Measurements from ENCODE around the gene SPATA6. TPM values are rescaled to one million over a fixed set of nuclear protein-coding genes. Genes with fewer than 3 reads are reported as not detected.
A peak's percentile ranks its signal among the peaks of the same experiment; 100 is the strongest.
"Not testable (repeated sequence)": the region's sequence is repeated elsewhere in the genome, so short reads cannot be mapped to it uniquely, and the experiment has no call there.

SPATA6 gene
- total RNA-seq, 1 experiment from 2014 or later = 0.30 TPM

DNA sequence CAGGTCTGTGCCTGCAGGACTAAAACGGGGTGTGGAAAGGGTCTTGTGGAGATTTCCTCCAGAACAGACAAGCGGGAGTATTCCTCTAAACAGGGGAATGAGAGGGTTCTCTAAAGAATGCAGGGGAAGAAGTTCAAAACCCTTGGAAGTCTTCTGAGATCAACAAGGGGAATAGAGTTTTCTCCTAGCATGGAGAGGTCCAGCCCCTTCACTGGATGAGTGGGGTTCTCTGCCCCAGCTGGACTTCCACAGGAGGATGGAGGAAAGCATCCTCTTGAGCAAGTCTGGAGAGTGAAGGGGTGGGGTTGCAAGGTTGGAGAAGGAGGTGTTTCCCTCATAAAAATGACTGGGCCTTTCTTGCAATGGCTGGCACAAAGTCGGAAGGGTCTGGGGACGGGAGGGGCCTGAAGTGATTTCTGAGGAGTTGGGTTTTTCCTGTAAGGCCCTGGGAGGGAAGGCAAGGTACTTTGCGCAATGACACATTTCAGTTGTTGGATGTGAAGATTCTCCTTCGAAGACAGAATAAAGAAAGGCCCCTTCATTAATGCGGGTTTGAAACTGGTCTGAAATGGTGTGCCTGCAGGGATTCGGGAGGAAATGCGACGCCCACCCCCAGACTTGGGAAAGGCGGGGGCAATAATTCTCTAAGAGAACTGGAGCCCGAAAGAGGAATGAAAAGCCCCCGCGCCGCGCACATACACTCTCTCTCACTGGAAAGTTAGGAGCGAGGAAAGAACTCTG, 884 bp downstream of the SPATA6 start:
- Histone ChIP-seq H3K27me3 (ENCODE audit: low read length) (no peaks in the 10 kb centered on the region), H3K4me1 (ENCODE audit: low read length) (peaks cover 11% of the 10 kb centered on the region; the same call in 1 of the 2 replicates), H3K9me2 (replicated peaks; ENCODE audit: insufficient read depth, low read length) (no peaks in the 10 kb centered on the region), H3K36me3 (ENCODE audit: insufficient read depth, low read length) (no peaks in the 10 kb centered on the region), H3K9ac (ENCODE audit: low read length) (no peak overlapping the region), H3K4me3 (ENCODE audit: low read length) (no peak overlapping the region), H3K4me2 (ENCODE audit: low read depth, low read length, poor library complexity, severe bottlenecking) (no peak overlapping the region), H2AFZ (ENCODE audit: low read length) (no peak overlapping the region), H3K27ac (ENCODE audit: low read length) (no peak overlapping the region), H3K9me3 (ENCODE audit: low read length) (no peaks in the 10 kb centered on the region), H4K20me1 (ENCODE audit: insufficient read depth, low read depth, low read length) (no peaks in the 10 kb centered on the region), H3K79me2 (ENCODE audit: low read length) (no peaks in the 10 kb centered on the region)
- DNase-seq = no peak

DNA sequence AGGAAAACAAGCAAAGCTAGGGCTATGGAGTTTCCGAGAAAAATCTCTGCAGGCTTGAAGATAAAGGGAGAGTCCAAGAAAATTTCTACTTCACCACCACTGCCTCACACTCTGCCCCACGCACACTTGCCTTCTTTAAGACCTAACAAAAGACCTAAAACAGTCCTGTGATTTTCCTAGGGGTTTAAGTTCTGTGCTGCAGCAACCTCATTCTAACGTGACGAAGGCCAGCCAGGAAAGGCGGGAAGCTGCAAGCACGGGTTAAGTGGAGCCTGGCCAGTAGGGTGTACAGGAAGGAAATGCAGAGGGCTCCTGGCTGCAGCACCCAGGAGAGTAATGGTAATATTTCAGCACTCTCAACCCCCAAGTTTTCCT, 1.5 kb downstream of the SPATA6 start:
- Histone ChIP-seq H2AFZ (ENCODE audit: low read length) (0 out of 2 replicates have a peak overlapping the region, but pooled peaks have one; percentile 41), H3K27me3 (ENCODE audit: low read length) (no peaks in the 10 kb centered on the region), H3K9me2 (replicated peaks; ENCODE audit: insufficient read depth, low read length) (no peaks in the 10 kb centered on the region), H3K4me1 (ENCODE audit: low read length) (peaks cover 11% of the 10 kb centered on the region; the same call in 1 of the 2 replicates), H3K9ac (ENCODE audit: low read length) (no peak overlapping the region), H3K4me3 (ENCODE audit: low read length) (no peak overlapping the region), H3K27ac (ENCODE audit: low read length) (no peak overlapping the region), H4K20me1 (ENCODE audit: insufficient read depth, low read depth, low read length) (no peaks in the 10 kb centered on the region), H3K9me3 (ENCODE audit: low read length) (no peaks in the 10 kb centered on the region), H3K4me2 (ENCODE audit: low read depth, low read length, poor library complexity, severe bottlenecking) (peak overlapping the region; percentile 3), H3K79me2 (ENCODE audit: low read length) (no peaks in the 10 kb centered on the region), H3K36me3 (ENCODE audit: insufficient read depth, low read length) (no peaks in the 10 kb centered on the region)
- DNase-seq = no peak

DNA sequence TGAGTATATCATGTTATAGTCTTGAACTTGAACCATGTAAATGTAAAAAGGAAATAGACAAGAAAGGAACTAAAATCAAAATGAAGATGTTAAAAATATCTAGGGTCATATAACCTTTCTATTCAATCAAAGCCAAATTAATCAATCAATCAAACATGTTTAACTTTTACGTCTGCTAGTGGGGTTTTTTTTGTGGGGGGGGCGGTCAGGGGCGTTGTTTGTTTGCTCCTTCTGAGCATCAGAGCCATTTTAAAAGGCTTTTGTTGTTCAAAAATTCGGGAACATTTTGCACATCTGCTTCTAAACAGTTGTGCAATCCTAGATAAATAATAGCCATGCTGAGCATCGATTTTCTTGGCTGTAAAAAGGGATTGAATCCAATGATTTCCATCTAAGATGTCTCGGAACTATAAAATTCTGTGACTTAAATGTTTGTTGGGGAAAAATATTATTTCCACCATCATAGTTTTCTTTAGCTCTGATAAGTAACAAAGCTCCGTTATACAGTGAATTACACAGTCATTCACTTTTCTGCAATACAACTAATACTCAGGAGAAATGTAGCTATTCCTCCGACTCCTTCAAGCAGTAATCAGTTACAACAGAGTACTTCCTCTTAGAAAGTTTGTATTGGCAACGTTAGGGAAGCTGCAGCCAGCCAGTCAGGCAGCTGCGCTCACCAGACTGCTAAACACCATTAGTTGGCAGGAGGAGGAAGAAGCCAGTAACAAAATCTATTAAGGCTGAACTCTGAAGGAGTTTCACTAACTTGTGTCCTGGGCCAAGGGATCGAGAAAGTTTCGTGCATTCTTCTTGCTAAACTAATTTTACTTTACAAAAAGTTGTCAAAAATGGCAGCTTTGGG, 2.2 kb downstream of the SPATA6 start:
- no peaks in the 10 kb centered on the region for H4K20me1 ChIP-seq (ENCODE audit: insufficient read depth, low read depth, low read length)
- H3K79me2 ChIP-seq (ENCODE audit: low read length) = no peaks in the 10 kb centered on the region
- no peaks in the 10 kb centered on the region for H3K36me3 ChIP-seq (ENCODE audit: insufficient read depth, low read length)
- H2AFZ ChIP-seq (ENCODE audit: low read length) = 0 out of 2 replicates have a peak overlapping the region, but pooled peaks have one; percentile 41
- peak; percentile 67 for DNase-seq
- no peaks in the 10 kb centered on the region for H3K9me3 ChIP-seq (ENCODE audit: low read length)
- H3K27ac ChIP-seq (ENCODE audit: low read length) = no peak overlapping the region
- no peak overlapping the region for H3K4me3 ChIP-seq (ENCODE audit: low read length)
- no peaks in the 10 kb centered on the region for H3K27me3 ChIP-seq (ENCODE audit: low read length)
- H3K4me2 ChIP-seq (ENCODE audit: low read depth, low read length, poor library complexity, severe bottlenecking) = peak overlapping the region; percentile 3
- H3K9ac ChIP-seq (ENCODE audit: low read length) = no peak overlapping the region
- H3K4me1 ChIP-seq (ENCODE audit: low read length) = peaks cover 11% of the 10 kb centered on the region; the same call in 1 of the 2 replicates
- H3K9me2 ChIP-seq (replicated peaks; ENCODE audit: insufficient read depth, low read length) = no peaks in the 10 kb centered on the region

DNA sequence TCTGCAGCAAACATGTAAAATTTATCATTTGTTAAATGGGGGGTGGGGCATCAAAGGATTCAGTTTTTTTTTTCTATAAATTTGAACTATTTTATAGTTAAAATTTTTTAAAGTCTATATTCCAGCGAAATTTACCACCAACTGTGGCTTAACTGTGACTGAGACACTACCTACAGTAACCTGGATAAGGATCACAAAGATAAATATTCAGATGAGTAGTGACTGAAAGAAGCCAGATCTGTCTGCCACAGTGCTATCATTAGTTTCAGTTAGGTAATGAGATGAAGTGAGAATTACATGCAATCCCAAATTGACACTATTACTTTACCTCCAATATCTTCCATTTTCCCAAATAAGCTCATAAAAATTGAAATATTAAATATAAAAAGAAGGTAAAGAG, 5.4 kb downstream of the SPATA6 start:
- H3K4me3 ChIP-seq (ENCODE audit: low read length) = no peak overlapping the region
- H4K20me1 ChIP-seq (ENCODE audit: insufficient read depth, low read depth, low read length) = no peaks in the 10 kb centered on the region
- H3K27me3 ChIP-seq (ENCODE audit: low read length) = no peaks in the 10 kb centered on the region
- no peaks in the 10 kb centered on the region for H3K9me2 ChIP-seq (replicated peaks; ENCODE audit: insufficient read depth, low read length)
- peaks cover 6% of the 10 kb centered on the region; the same call in 1 of the 2 replicates for H3K4me1 ChIP-seq (ENCODE audit: low read length)
- H3K36me3 ChIP-seq (ENCODE audit: insufficient read depth, low read length) = no peaks in the 10 kb centered on the region
- no peaks in the 10 kb centered on the region for H3K9me3 ChIP-seq (ENCODE audit: low read length)
- no peak overlapping the region for H3K9ac ChIP-seq (ENCODE audit: low read length)
- H3K79me2 ChIP-seq (ENCODE audit: low read length) = no peaks in the 10 kb centered on the region
- no peak overlapping the region for H2AFZ ChIP-seq (ENCODE audit: low read length)
- no peak overlapping the region for H3K27ac ChIP-seq (ENCODE audit: low read length)
- H3K4me2 ChIP-seq (ENCODE audit: low read depth, low read length, poor library complexity, severe bottlenecking) = no peak overlapping the region
- no peak for DNase-seq

DNA sequence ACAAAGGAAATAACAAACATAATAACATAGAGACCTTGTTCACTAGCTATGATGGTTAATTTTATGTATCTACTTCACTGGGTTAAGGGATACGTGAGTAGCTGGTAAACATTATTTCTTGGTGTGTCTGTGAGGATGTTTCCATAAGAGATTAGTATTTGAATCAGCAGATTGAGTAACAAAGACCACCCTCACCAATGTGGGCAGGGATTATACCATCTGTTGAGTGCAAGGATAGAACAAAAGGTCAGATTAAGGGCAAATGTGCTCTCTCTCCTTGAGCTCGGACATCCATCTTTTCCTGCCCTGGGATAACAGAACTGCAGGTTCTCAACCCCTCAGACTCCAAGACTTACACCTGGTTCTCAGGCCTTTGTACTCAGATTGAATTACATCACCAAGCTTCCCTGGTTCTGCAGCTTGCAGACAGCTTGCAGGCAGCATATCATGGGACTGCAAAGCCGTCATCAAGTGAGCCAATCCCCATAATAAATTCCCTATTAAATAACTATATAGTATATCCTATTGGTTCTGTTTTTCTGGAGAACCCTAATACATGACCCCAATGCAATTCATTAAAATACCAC, 9.2 kb downstream of the SPATA6 start:
- H3K27me3 ChIP-seq (ENCODE audit: low read length) = no peaks in the 10 kb centered on the region
- no peak overlapping the region for H3K4me2 ChIP-seq (ENCODE audit: low read depth, low read length, poor library complexity, severe bottlenecking)
- no peaks in the 10 kb centered on the region for H3K4me1 ChIP-seq (ENCODE audit: low read length)
- H3K27ac ChIP-seq (ENCODE audit: low read length) = no peak overlapping the region
- no peaks in the 10 kb centered on the region for H3K79me2 ChIP-seq (ENCODE audit: low read length)
- H3K9ac ChIP-seq (ENCODE audit: low read length) = no peak overlapping the region
- no peak for DNase-seq
- H4K20me1 ChIP-seq (ENCODE audit: insufficient read depth, low read depth, low read length) = no peaks in the 10 kb centered on the region
- H3K9me2 ChIP-seq (replicated peaks; ENCODE audit: insufficient read depth, low read length) = no peaks in the 10 kb centered on the region
- H3K9me3 ChIP-seq (ENCODE audit: low read length) = no peaks in the 10 kb centered on the region
- H2AFZ ChIP-seq (ENCODE audit: low read length) = no peak overlapping the region
- H3K36me3 ChIP-seq (ENCODE audit: insufficient read depth, low read length) = no peaks in the 10 kb centered on the region
- H3K4me3 ChIP-seq (ENCODE audit: low read length) = no peak overlapping the region

DNA sequence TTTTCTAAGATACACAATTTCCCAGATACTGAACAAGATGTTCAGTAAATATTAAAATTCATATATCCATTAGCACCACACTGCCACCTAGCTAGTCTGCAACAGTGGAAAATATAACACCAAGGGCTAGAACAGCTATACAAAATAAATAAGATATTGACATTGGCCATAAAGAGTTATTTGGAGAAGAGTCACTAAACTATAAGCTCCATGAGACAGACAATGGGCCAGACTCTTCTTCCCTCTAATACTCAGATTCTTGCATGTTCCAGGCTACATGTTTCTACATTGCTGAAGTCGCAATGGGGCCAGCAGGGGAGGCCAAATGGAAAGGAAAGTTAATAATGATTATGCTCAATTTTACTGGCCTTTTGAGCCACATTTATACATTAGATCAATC, 21.5 kb downstream of the SPATA6 start:
- H3K79me2 ChIP-seq (ENCODE audit: low read length) = no peaks in the 10 kb centered on the region
- H3K4me2 ChIP-seq (ENCODE audit: low read depth, low read length, poor library complexity, severe bottlenecking) = no peak overlapping the region
- H3K36me3 ChIP-seq (ENCODE audit: insufficient read depth, low read length) = no peaks in the 10 kb centered on the region
- no peaks in the 10 kb centered on the region for H4K20me1 ChIP-seq (ENCODE audit: insufficient read depth, low read depth, low read length)
- H3K27ac ChIP-seq (ENCODE audit: low read length) = no peak overlapping the region
- no peak overlapping the region for H3K9ac ChIP-seq (ENCODE audit: low read length)
- DNase-seq = no peak
- H3K9me2 ChIP-seq (replicated peaks; ENCODE audit: insufficient read depth, low read length) = no peaks in the 10 kb centered on the region
- no peaks in the 10 kb centered on the region for H3K27me3 ChIP-seq (ENCODE audit: low read length)
- H3K9me3 ChIP-seq (ENCODE audit: low read length) = no peaks in the 10 kb centered on the region
- H3K4me3 ChIP-seq (ENCODE audit: low read length) = no peak overlapping the region
- H3K4me1 ChIP-seq (ENCODE audit: low read length) = no peaks in the 10 kb centered on the region
- no peak overlapping the region for H2AFZ ChIP-seq (ENCODE audit: low read length)

DNA sequence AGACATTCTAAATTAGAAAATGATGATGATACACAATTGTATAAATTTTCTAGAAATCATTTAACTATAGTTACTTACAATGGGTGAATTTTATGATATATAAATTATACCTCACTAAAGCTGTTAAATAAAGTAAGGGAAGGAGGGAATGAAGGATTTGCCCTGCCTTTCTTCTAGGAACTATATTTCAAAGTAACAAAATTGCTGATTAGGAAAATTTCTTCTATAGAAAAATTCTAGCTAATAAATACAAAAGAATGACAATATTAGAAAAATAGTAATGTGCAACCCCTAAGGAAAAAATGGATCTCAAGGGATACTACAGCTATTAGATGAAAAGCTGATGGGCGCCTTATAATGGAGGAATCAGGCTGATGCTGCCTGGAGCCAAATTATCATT, 23.1 kb downstream of the SPATA6 start:
- no peaks in the 10 kb centered on the region for H3K4me1 ChIP-seq (ENCODE audit: low read length)
- no peak overlapping the region for H2AFZ ChIP-seq (ENCODE audit: low read length)
- DNase-seq = no peak
- no peaks in the 10 kb centered on the region for H4K20me1 ChIP-seq (ENCODE audit: insufficient read depth, low read depth, low read length)
- no peaks in the 10 kb centered on the region for H3K36me3 ChIP-seq (ENCODE audit: insufficient read depth, low read length)
- no peaks in the 10 kb centered on the region for H3K27me3 ChIP-seq (ENCODE audit: low read length)
- no peak overlapping the region for H3K27ac ChIP-seq (ENCODE audit: low read length)
- H3K4me2 ChIP-seq (ENCODE audit: low read depth, low read length, poor library complexity, severe bottlenecking) = no peak overlapping the region
- H3K9me3 ChIP-seq (ENCODE audit: low read length) = no peaks in the 10 kb centered on the region
- H3K4me3 ChIP-seq (ENCODE audit: low read length) = no peak overlapping the region
- no peaks in the 10 kb centered on the region for H3K9me2 ChIP-seq (replicated peaks; ENCODE audit: insufficient read depth, low read length)
- no peaks in the 10 kb centered on the region for H3K79me2 ChIP-seq (ENCODE audit: low read length)
- H3K9ac ChIP-seq (ENCODE audit: low read length) = no peak overlapping the region

DNA sequence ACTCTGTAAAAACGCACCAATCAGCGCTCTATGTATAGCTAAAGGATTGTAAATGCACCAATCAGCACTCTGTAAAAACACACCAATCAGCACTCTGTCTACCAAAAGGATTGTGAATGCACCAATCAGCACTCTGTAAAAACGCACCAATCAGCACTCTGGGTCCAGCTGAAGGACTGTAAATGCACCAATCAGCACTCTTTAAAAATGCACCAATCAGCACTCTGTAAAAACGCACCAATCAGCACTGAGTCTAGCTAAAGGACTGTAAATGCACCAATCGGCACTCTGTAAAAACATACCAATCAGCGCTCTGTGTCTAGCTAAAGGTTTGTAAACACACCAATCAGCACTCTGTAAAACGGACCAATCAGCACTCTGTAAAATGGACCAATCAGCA, 27.8 kb downstream of the SPATA6 start:
- not testable (repeated sequence) for H3K9me2 ChIP-seq (replicated peaks; ENCODE audit: insufficient read depth, low read length); H3K4me2 ChIP-seq (ENCODE audit: low read depth, low read length, poor library complexity, severe bottlenecking); H3K36me3 ChIP-seq (ENCODE audit: insufficient read depth, low read length); H3K27me3 ChIP-seq (ENCODE audit: low read length); H3K27ac ChIP-seq (ENCODE audit: low read length); H2AFZ ChIP-seq (ENCODE audit: low read length); H3K4me3 ChIP-seq (ENCODE audit: low read length); H4K20me1 ChIP-seq (ENCODE audit: insufficient read depth, low read depth, low read length); H3K9me3 ChIP-seq (ENCODE audit: low read length); DNase-seq; H3K79me2 ChIP-seq (ENCODE audit: low read length); H3K9ac ChIP-seq (ENCODE audit: low read length); H3K4me1 ChIP-seq (ENCODE audit: low read length)
